GM21619 (cell line): Measurements from ENCODE around the gene ZBTB44.

ENCODE experiments used
- ATAC-seq: cut with Tn5 transposase; IDR thresholded peaks from one replicate; pipeline ENCODE4 v1.9.1; 2021; ENCODE audit not compliant: unreplicated experiment

ZBTB44 gene

GRCh38 chr11:130180491-130180890 is 134.2 kb downstream of the ZBTB44 start:
- ATAC-seq: peak; percentile 49

- no peak for ATAC-seq
These were observed 135.1 kb downstream of the ZBTB44 start for GRCh38 chr11:130179396-130180306.

GRCh38 chr11:130178441-130179339 is 136.0 kb downstream of the ZBTB44 start:
- ATAC-seq: no peak

- no peak for ATAC-seq
These were observed 136.9 kb downstream of the ZBTB44 start for GRCh38 chr11:130177782-130178181.
